CD4-positive, alpha-beta T cell treated with Interleukin-10 for 1 hour (primary cell): ENCODE results near the gene HOMER3.
A peak's percentile ranks its signal among the peaks of the same experiment; 100 is the strongest.
"Not testable (repeated sequence)": the region's sequence is repeated elsewhere in the genome, so short reads cannot be mapped to it uniquely, and the experiment has no call there.

Source experiments
- DNase-seq: peaks from one replicate; pipeline ENCODE4 v3.0.0-alpha.2; 2020

HOMER3 gene

GRCh38 chr19:18952364-18953003, 11.5 kb upstream of the HOMER3 start:
- not testable (repeated sequence) for DNase-seq

- DNase-seq = no peak
Measured at GRCh38 chr19:18951721-18952281, 10.8 kb upstream of the HOMER3 start.

GRCh38 chr19:18949858-18950257, 8.8 kb upstream of the HOMER3 start:
- DNase-seq = no peak

DNA sequence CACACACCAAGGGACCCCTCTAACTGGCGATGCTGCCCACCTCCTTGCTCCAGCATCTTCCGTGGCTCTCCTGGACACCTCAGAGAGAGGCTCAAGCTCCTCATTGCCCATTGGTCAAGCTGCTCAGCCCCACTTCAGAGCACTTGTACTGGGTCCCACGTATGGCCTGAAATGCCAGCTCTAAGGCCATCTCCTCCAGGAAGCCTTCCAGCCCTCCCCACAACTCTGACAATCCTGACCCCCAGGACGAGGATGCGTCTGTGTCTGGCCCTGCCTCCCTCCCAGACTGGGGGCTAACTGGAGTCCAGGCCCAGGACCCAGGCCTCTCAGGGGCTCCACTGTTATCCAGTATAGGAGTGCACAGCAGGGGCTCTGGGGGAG, 7.9 kb upstream of the HOMER3 start:
- no peak for DNase-seq

GRCh38 chr19:18948075-18948975, 7.3 kb upstream of the HOMER3 start:
- no peak for DNase-seq

- DNase-seq = no peak
Measured at GRCh38 chr19:18946918-18947317, 5.9 kb upstream of the HOMER3 start.

DNA sequence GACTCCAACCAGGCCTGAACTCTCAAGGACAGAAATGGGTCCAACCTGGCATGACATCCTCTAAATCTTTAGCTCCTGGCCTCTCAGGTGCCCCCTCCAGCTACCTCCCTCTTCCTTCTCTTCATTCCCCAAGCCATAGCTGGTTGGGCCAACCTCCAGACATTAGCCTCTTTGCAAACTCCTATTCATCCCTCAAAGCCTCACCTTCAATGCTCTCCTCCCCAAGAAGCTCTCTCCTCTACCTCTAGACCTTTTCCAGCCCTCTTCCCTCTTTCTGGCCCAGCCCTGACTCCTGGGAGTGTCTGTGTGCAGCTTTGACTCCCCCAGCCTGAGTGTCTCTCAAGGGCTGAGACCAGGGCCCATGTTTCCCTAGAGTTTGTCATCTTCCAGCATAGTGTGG, 5.3 kb upstream of the HOMER3 start:
- no peak for DNase-seq

DNA sequence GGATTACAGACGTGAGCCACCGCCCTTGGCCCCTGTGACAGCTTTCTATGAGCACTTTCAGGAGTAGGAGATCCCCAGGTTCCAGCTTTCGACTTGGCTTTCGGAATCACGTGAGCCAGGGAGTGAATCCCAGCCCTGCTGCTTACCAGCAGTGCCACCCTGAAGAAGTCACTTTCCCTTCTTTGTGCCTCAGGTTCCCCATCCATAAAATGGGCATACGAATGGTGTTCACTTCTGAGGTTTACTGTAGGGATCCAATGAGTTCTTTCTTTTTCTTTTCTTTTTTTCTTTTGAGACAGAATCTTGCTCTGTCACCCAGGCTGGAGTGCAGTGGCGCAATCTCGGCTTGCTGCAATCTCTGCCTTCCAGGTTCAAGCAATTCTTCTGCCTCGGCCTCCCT, 4.3 kb upstream of the HOMER3 start:
- no peak for DNase-seq

- DNase-seq = no peak
Measured at GRCh38 chr19:18943465-18943864, 2.4 kb upstream of the HOMER3 start.

DNA sequence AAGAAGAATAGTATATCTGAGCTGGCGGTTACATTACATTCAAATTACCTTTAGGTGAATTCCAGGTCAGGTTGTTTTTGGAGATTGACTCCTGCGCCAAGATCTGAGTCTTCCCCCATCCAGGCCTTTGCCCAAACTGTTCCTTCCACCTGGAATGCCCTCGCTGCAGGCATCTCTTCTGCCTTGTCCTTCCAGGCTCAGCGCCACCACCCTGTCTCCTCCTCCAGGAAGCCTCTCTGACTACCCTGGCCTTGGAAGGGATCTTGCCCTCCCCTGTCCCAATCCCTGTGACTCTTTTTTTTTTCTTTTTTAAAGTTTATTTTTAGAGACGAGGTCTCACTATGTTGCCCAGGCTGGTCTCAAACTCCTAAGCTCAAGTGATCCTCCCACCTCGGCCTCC, 1.7 kb upstream of the HOMER3 start:
- DNase-seq = no peak

- no peak for DNase-seq
Measured at GRCh38 chr19:18941628-18942354, 774 bp upstream of the HOMER3 start.

DNA sequence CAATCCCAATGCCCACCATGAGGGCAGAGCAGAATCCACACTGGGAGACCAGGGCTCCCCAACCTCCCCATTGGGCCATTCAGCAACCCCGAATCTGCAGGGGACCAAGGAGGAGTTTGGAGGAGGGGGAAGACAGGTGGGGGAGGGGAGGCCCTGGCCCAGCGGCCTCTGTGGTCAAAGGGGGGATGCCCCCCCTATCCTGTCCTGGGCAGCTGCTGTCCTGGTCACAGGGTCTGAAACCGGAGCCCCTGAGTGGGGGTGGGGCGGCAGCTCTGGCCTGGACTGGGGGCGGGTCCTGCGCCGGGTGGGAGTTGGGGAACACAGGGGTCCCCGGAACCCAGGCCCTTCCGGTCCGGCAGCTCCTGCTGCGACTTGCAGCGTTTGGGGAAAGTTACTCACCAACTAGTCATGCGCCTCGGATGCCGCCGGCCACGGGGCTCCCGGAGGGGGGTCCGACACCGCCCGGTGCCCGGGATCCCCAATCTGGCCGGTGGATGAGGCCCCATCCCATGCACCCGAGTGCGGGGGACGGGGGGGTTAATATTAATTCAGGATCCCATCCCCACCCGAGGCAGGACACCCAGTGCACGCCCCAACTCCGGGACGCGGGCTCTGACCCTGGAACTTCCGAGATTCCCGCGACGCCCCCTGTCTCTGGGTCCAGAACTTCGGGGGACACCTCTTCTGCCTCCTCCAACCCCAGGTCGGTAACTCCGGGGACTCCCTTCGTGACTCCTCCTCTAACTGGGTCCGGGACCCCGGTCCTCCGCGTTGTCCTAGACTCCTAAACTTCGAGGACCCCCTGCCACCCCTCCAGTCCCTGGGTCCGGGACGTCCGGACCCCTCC, 872 bp downstream of the HOMER3 start:
- DNase-seq = no peak

- no peak for DNase-seq
Measured at GRCh38 chr19:18939163-18939562, 1.9 kb downstream of the HOMER3 start.

DNA sequence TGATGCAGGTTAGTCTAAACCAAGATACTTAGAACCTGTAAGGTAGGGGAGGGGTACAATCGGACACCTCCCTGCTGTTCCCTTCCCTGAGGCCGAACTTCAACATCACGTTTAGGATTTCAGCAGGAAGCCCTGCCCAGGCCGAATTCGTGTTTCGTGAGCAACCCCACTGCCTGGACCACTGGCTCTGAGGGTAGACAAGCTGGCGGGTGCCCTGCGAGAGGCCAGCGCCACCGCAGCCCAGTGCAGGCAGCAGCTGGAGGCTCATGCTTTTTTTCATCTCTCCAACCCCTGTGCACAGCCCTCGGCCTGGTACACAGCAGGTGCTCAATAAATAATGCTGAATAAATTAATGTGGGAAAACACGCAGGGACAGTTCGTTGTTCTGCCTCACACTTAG, 7.7 kb downstream of the HOMER3 start:
- DNase-seq = no peak

GRCh38 chr19:18932216-18932841, 8.7 kb downstream of the HOMER3 start:
- DNase-seq = peak; percentile 84

DNA sequence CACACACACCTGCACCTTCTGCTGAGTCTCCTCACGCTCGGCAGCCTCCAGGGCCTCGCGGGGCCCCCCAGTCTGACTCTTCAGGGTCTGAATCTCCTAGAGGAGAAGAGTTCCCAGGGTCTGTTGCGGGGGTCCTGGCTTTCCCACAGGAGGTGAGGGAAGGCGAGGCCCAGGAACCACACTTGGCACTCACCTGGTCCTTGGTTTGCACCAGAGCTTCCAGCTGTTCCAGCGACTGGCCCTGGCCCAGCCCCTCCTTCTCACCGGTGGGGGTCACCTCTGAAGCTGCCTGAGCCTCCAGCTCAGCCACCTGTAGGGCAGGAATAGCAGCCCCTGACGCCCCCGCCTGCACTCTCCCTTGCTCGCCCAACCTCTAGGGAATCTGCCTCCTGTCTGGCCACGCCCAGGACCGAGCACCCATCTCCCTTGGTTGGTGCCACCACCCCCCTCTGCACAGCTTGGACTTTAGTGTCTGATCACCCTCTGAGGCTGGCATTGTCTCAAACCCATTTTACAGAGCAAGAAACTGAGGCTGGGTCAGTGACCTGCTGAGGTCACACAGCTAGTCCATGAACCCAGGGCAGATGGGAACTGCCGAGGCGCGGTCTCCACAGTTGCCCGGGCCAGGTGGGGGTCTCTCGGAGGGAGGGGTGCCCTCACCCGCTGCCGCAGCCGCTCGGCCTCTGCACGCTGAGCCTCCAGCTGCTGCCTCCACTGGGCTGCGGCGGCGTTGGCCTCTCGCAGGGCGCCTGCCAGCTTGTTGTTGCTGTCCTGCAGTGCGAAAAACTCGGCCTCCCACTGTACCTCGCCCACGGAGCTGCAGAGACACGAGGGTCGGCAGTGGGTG, 9.5 kb downstream of the HOMER3 start:
- DNase-seq = no peak

DNA sequence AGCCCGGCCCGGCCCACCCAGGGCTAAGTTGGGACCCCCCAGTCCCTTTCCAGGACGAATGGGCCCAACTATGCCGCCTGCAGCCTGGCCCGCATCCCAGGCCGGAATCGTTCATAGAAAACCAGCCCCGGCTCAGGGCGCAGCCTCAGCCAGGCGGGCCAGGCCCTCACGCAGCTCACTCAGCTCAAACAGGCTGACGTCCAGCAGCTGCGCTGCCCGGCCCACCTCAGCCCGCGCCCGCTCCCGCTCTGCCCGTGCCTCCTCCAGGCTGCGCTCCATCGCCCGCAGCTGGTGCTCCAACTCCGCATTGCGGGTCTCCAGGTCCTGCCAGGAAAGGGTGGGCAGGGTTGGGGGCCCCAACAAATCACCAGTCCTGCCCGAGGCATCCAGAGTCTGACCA, 11.7 kb downstream of the HOMER3 start:
- no peak for DNase-seq

DNA sequence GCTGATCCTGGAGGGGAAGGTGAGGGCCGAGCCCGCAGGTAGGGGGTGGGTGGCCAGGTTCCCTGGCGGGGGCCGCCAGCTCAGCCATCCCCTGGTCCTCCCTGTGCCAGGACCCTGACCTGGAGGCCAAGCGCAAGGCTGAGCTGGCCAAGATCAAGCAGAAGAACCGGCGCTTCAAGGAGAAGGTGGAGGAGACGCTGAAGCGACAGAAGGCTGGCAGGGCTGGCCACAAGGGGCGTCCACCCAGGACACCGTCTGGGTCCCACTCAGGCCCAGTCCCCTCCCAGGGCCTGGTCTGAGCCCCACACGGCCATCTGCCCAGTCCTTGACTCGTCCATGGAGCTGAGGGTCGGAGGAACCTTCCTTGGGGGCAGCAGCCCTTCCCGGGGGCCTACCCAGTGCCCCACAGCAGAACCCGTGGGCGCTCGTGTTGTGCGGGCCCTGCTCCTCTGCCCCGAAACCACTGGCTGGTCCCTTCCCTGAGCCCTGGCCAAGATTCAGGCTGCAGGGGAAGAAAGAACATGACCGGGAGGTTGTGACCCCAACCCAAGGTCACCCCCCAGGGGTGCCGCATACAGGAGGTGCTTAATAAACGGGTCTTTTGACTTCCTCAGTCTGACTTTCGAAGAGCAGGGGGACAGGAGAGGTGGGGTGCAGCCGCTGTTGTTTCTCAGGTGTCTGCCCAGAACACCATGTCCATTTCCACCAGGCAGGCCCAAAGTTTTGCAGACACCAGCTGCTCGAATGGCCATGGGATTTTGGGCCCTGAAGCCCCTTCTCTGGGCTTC, 12.8 kb downstream of the HOMER3 start:
- DNase-seq = no peak

- DNase-seq = no peak
Measured at GRCh38 chr19:18924684-18925213, 16.3 kb downstream of the HOMER3 start.
